Calu3 (cell line): ENCODE data around the gene LUC7L2. TPM values are rescaled to one million over a fixed set of nuclear protein-coding genes. Genes with fewer than 3 reads are reported as not detected.

Source experiments
- BruUV-seq: library from RNA; stranded (reverse); fragments of 400-500 nt; replicated peaks from 2 replicates; lab custom pipeline; 2021; lab: Mats Ljungman, UMichigan
- CTCF ChIA-PET: fragments of 300-600 bp; sonication (Branson Sonifier 250); formaldehyde crosslinking; loops from one replicate; lab custom pipeline; 2022; ENCODE audit warnings: antibody characterized with exemption; lab: Charles Lee
- DNase-seq: peaks from one replicate; pipeline ENCODE4 v3.0.0; 2022
- H3K27ac Mint-ChIP-seq: one replicate; pipeline ENCODE4 v1.8.0; 2022; ENCODE audit warnings: mixed read lengths; ENCODE audit not compliant: unreplicated experiment
- H3K27me3 Mint-ChIP-seq: one replicate; pipeline ENCODE4 v1.8.0; 2022; ENCODE audit warnings: mixed read lengths; ENCODE audit not compliant: unreplicated experiment
- H3K36me3 Mint-ChIP-seq: one replicate; pipeline ENCODE4 v1.8.0; 2022; ENCODE audit warnings: mild to moderate bottlenecking, moderate library complexity, mixed read lengths; ENCODE audit not compliant: insufficient read depth, unreplicated experiment
- H3K4me1 Mint-ChIP-seq: one replicate; pipeline ENCODE4 v1.8.0; 2022; ENCODE audit warnings: mild to moderate bottlenecking, low read depth, mixed read lengths; ENCODE audit not compliant: unreplicated experiment
- H3K4me3 Mint-ChIP-seq: one replicate; pipeline ENCODE4 v1.8.0; 2022; ENCODE audit warnings: mild to moderate bottlenecking, low read depth, moderate library complexity, mixed read lengths; ENCODE audit not compliant: unreplicated experiment
- H3K9me3 Mint-ChIP-seq: one replicate; pipeline ENCODE4 v1.8.0; 2022; ENCODE audit warnings: low read depth, mixed read lengths; ENCODE audit not compliant: unreplicated experiment
- intact Hi-C: fragments of 100-400 bp; cut with micrococcal nuclease; formaldehyde crosslinking; loops from one replicate; pipeline ENCODE4 v1.10.0; 2022; ENCODE audit not compliant: unreplicated experiment
- total RNA-seq: library from RNA; stranded (reverse); gene quantifications from 2 replicates; pipeline ENCODE4 v1.2.3, GENCODE V29; 2022
- TF ChIP-seq, protein P1 (sequence below): fragments of 200-600 bp; IDR thresholded peaks from one replicate; pipeline ENCODE4 v1.8.0; 2022; ENCODE audit warnings: antibody characterized with exemption; ENCODE audit not compliant: unreplicated experiment

Gene LUC7L2
- total RNA-seq, 1 experiment from 2014 or later = 88.8 TPM

GRCh38 chr7:139389774-139390173, 30.1 kb downstream of the LUC7L2 start:
- Mint-ChIP-seq H3K9me3 (no peaks in the 10 kb centered on the region), H3K36me3 (peaks cover 26% of the 10 kb centered on the region), H3K4me3 (no peak overlapping the region), H3K27me3 (no peaks in the 10 kb centered on the region), H3K4me1 (peaks cover 9% of the 10 kb centered on the region), H3K27ac (no peak overlapping the region)
- TF ChIP-seq, protein P1, sequence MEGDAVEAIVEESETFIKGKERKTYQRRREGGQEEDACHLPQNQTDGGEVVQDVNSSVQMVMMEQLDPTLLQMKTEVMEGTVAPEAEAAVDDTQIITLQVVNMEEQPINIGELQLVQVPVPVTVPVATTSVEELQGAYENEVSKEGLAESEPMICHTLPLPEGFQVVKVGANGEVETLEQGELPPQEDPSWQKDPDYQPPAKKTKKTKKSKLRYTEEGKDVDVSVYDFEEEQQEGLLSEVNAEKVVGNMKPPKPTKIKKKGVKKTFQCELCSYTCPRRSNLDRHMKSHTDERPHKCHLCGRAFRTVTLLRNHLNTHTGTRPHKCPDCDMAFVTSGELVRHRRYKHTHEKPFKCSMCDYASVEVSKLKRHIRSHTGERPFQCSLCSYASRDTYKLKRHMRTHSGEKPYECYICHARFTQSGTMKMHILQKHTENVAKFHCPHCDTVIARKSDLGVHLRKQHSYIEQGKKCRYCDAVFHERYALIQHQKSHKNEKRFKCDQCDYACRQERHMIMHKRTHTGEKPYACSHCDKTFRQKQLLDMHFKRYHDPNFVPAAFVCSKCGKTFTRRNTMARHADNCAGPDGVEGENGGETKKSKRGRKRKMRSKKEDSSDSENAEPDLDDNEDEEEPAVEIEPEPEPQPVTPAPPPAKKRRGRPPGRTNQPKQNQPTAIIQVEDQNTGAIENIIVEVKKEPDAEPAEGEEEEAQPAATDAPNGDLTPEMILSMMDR = no peak
- CTCF ChIA-PET = interaction anchor here (0.7 kb wide), 2 partner anchors 25 to 275 kb away, joined by 3 read pairs; no protein-coding TSS in a partner anchor
- intact Hi-C loops = no loop called here
- no peak for DNase-seq
- BruUV-seq = no TSS peak

- no TSS peak for BruUV-seq
- Mint-ChIP-seq H3K4me1 (peaks cover 9% of the 10 kb centered on the region), H3K9me3 (no peaks in the 10 kb centered on the region), H3K27me3 (no peaks in the 10 kb centered on the region), H3K4me3 (no peak overlapping the region), H3K27ac (no peak overlapping the region), H3K36me3 (peaks cover 17% of the 10 kb centered on the region)
- intact Hi-C loops = no loop called here
- no peak for DNase-seq
- TF ChIP-seq, protein P1 = no peak
- CTCF ChIA-PET = no interaction called here
Measured at GRCh38 chr7:139393621-139394211, 34.0 kb downstream of the LUC7L2 start.

DNA sequence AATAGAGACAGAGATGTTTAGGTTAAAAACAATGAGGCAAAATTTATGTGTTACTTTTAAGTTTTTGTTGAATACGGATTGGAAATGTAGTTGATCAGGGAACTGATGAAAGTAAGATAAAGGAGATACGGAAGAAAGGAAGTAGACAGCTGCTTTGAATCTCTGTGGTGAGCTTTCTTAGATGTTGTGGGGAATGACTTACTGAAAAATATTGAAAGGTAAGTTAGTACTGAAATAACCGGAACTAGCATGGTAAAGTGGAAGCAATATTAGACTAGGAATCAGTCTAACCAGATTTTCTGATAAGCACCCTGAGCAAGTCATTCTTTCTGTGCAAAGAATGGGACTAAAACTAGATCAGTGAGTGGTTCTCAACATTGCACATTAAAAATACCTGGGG, 34.8 kb downstream of the LUC7L2 start:
- CTCF ChIA-PET = no interaction called here
- Mint-ChIP-seq H3K27ac (no peak overlapping the region), H3K4me1 (peaks cover 1% of the 10 kb centered on the region), H3K4me3 (no peak overlapping the region), H3K9me3 (no peaks in the 10 kb centered on the region), H3K36me3 (peaks cover 17% of the 10 kb centered on the region), H3K27me3 (no peaks in the 10 kb centered on the region)
- BruUV-seq = no TSS peak
- no peak for DNase-seq
- intact Hi-C loops = no loop called here
- TF ChIP-seq, protein P1 = no peak

DNA sequence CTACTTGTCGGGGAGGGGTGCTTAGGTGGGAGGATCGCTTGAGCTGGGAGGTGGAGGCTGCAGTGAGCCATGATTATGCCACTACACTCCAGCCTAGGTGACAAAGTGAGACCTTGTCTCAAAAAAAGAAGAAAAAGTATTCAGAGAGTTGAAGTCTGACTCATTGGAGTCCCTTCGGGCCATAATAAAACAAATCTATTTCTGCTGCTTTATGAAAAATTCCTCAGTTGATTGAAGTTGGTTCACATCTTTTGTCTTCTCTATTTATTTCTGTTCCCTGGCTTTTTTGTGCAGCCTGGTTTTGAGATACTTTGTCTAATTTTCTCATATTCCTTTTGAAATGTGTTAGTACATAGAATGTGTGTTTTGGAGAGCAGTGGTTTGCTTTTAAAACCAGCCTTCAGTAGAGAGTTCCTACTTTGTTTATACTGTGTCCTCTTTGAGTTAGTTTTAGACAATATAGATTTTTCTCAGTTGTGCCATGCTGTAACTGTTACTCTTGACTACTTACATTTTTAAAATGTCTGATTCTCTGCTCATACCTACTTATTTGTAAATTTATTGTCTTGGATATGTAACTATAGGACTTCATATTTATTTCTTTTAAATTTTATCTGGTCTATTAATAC, 36.7 kb downstream of the LUC7L2 start:
- Mint-ChIP-seq H3K9me3 (no peaks in the 10 kb centered on the region), H3K4me3 (no peak overlapping the region), H3K36me3 (peaks cover 28% of the 10 kb centered on the region), H3K27me3 (no peaks in the 10 kb centered on the region), H3K27ac (no peak overlapping the region), H3K4me1 (no peaks in the 10 kb centered on the region)
- TF ChIP-seq, protein P1 = no peak
- DNase-seq = no peak
- intact Hi-C loops = no loop called here
- BruUV-seq = no TSS peak
- CTCF ChIA-PET = no interaction called here
